HG02884 (cell line): ENCODE data around the gene TSACC.

ENCODE experiments used
- ATAC-seq: cut with Tn5 transposase; IDR thresholded peaks from one replicate; pipeline ENCODE4 v1.9.1; 2021; ENCODE audit warnings: mild to moderate bottlenecking, moderate library complexity; ENCODE audit not compliant: unreplicated experiment

TSACC gene

DNA sequence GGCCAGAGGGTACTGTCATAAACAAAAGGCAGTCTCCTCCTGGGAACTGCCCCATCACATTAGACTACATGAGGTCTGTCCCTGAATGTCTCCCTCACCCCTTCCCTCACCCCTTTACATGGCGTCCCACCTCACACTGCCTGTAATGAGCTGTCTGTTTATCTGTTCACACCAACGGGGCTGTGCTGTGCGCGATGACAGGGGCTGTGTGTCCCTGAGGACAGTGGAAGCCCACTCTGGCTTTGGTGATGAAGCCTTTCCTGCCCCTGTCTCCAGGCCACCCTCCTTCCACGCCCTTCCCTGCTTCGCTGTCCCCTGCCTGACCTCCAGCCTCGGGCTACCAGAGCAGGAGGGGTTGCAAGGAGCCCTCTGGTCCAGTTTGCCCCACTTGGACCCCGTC, 53.4 kb downstream of the TSACC start:
- no peak for ATAC-seq

GRCh38 chr1:156392452-156392853, 54.1 kb downstream of the TSACC start:
- ATAC-seq: no peak

GRCh38 chr1:156393095-156393494, 54.8 kb downstream of the TSACC start:
- ATAC-seq: no peak

- ATAC-seq: no peak
Observed at GRCh38 chr1:156394082-156394481, 55.8 kb downstream of the TSACC start.

GRCh38 chr1:156394835-156395461, 56.6 kb downstream of the TSACC start:
- no peak for ATAC-seq
